Measurements from ENCODE around the gene ZNF324. TPM values are rescaled to one million over a fixed set of nuclear protein-coding genes. Genes with fewer than 3 reads are reported as not detected.

The ZNF324 gene
- total and polyA plus RNA-seq, 2 of the 13 experiments (the other 11 are each of a cell fraction or from before 2014, with no cell fraction given), result 1.1 to 4.7 TPM

GRCh38 chr19:58499021-58499927 lies 32.4 kb downstream of the ZNF324 start (continued):
- TF ChIP-seq KIAA2018 (CRISPR knock-in tag; IDR thresholded peaks at IDR 0.05; ENCODE audit: borderline replicate concordance) (no peak), ZNF282 (IDR thresholded peaks at IDR 0.05; ENCODE audit: partially characterized antibody) (no peak), NR3C1 (CRISPR knock-in tag; IDR thresholded peaks at IDR 0.05) (no peak), ZNF644 (CRISPR knock-in tag; IDR thresholded peaks at IDR 0.05; ENCODE audit: low read depth) (no peak), EED (CRISPR knock-in tag; IDR thresholded peaks at IDR 0.05) (no peak), ZFP90 (CRISPR knock-in tag; IDR thresholded peaks at IDR 0.05; ENCODE audit: borderline replicate concordance) (peak; percentile 35; the same call in 1 of the 2 replicates), REPIN1 (CRISPR knock-in tag; IDR thresholded peaks at IDR 0.05; ENCODE audit: borderline replicate concordance, low read depth) (peak; percentile 92), ZNF691 (CRISPR knock-in tag; IDR thresholded peaks at IDR 0.05; ENCODE audit: borderline replicate concordance, low read depth) (peak; percentile 91), REL (CRISPR knock-in tag; conservative IDR thresholded peaks at IDR 0.05) (no peak), ZNF562 (CRISPR knock-in tag; IDR thresholded peaks at IDR 0.05; ENCODE audit: borderline replicate concordance) (no peak), CSRNP2 (CRISPR knock-in tag; conservative IDR thresholded peaks at IDR 0.05; ENCODE audit: low read depth) (no peak), PCBP1 (IDR thresholded peaks at IDR 0.05; ENCODE audit: borderline replicate concordance, low read depth, low read length) (no peak), MED13 (CRISPR knock-in tag; IDR thresholded peaks at IDR 0.05) (peak; percentile 32; the same call in 1 of the 2 replicates), ZNF326 (CRISPR knock-in tag; IDR thresholded peaks at IDR 0.05; ENCODE audit: borderline replicate concordance) (no peak), JUN (CRISPR knock-in tag; IDR thresholded peaks at IDR 0.05) (peak; percentile 69), ZNF883 (CRISPR knock-in tag; IDR thresholded peaks at IDR 0.05; ENCODE audit: not compliant biosample characterization) (no peak), DR1 (CRISPR knock-in tag; IDR thresholded peaks at IDR 0.05) (peak; percentile 70)
